K562 (cell line): ENCODE data around the gene GPR4.

Source experiments
- CTCF ChIP-seq, 3 experiments: IDR thresholded peaks in 2 of 3; conservative IDR thresholded peaks in 1 of 3; 2 replicates each; pipeline ENCODE4 v1.5.1; 2011 to 2012; ENCODE audit warnings: low read length in 3 of 3, mild to moderate bottlenecking in 3 of 3, control low read depth in 2 of 3, improper control_type of control experiment in 1 of 3, inconsistent platforms in 1 of 3, low read depth in 1 of 3, mixed read lengths in 1 of 3, moderate library complexity in 1 of 3; ENCODE audit not compliant: insufficient read depth in 2 of 3
- FOS ChIP-seq: IDR thresholded peaks from 3 replicates; pipeline ENCODE4 v1.6.1; 2011; ENCODE audit not compliant: insufficient read length; ENCODE audit errors: extremely low read depth
- JUND ChIP-seq, 2 experiments: IDR thresholded peaks; 2 replicates in 1 of 2; 3 replicates in 1 of 2; pipeline ENCODE4 v1.6.1; 2011; ENCODE audit warnings: borderline replicate concordance in 2 of 2, low read depth in 2 of 2, low read length in 2 of 2, improper control_type of control experiment in 1 of 2, missing biosample characterization in 1 of 2, missing genetic modification characterization in 1 of 2, missing genetic modification reagents in 1 of 2
- MEF2D ChIP-seq: conservative IDR thresholded peaks from 2 replicates; pipeline ENCODE4 v1.6.1; 2016; ENCODE audit warnings: low read depth, missing genetic modification characterization, missing compliant biosample characterization
- NFE2L1 ChIP-seq: fragments of 450-650 bp; IDR thresholded peaks from 2 replicates; pipeline ENCODE4 v1.6.1; 2016; ENCODE audit warnings: missing genetic modification characterization, low read depth, mild to moderate bottlenecking, missing compliant biosample characterization, moderate library complexity, borderline replicate concordance
- NFIX ChIP-seq: fragments of 250-450 bp; sonication (Bioruptor Pico); IDR thresholded peaks from 2 replicates; pipeline ENCODE4 v1.4.0; 2020; ENCODE audit warnings: low read depth, mild to moderate bottlenecking, moderate library complexity
- PURB ChIP-seq: sonication (generic); formaldehyde crosslinking; IDR thresholded peaks from 2 replicates; pipeline ENCODE4 v1.9.0; 2021; ENCODE audit warnings: low read depth, mild to moderate bottlenecking, missing genetic modification reagents
- SMC3 ChIP-seq: conservative IDR thresholded peaks from 2 replicates; pipeline ENCODE4 v1.6.1; 2011; ENCODE audit warnings: low read depth, low read length, improper control_type of control experiment; ENCODE audit not compliant: insufficient read depth
- ZSCAN29 ChIP-seq: fragments of 450-650 bp; IDR thresholded peaks from 2 replicates; pipeline ENCODE4 v1.6.1; 2017
- TF ChIP-seq, protein P1 (sequence below): sonication (generic); formaldehyde crosslinking; IDR thresholded peaks from 2 replicates; pipeline ENCODE4 v1.8.1; 2023; ENCODE audit warnings: missing genetic modification reagents, mild to moderate bottlenecking, borderline replicate concordance
- TF ChIP-seq, protein P2 (sequence below), 2 experiments: fragments of 450-650 bp in 1 of 2; IDR thresholded peaks; 2 replicates each; pipeline ENCODE4 v1.6.1; 2011 to 2017; ENCODE audit warnings: low read depth in 2 of 2, antibody characterized with exemption in 1 of 2, borderline replicate concordance in 1 of 2, low read length in 1 of 2, mild to moderate bottlenecking in 1 of 2, mixed read lengths in 1 of 2; ENCODE audit not compliant: control insufficient read depth in 1 of 2

DNA sequence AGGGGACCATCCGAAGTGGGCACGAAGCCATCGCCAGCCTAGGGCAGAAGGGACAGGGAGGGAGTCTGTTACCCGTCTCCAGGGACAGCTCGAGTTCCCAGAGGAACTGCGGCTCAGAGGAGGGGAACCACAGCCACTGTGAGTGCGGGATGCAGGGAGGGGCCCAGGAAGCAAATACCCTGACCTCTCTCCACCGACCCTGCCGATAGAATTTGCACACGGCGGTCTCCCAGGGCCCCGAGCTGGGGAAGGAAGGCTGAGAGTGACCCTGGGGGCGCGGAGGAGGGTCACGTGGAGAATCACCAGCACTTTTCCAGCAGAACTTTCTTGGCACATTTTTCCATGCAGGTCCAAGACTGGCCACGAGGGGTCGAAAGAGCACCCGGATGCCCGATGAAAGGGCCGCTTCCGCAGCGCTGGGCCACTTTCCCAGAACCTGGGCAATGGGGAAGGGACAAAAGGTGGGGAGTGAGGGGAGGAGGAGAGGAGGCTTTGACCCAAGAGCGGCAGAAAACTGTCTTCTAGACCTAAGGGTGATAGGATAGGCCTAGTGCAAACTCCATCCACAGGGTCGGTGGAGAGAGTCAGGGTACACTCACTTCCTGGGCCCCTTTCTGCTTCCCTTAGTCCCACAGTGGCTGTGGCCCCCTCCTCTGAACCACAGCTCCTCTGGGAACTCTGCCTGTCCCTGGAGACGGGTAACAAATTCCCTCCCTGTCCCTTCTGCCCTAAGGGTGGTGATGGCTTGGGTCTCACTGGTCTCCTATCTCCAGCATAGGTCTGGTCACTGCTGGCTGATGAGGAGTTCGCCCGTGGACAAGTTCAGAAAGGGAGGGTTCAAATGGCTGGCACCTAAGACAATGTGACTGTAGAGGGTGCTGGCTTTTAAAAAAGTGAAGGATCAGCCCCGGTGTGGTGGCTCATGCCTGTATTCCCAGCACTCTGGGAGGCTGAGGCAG, 5.3 kb upstream of the GPR4 start:
- peak; percentile 43; the same call in 1 of the 2 replicates for TF ChIP-seq JUND (IDR thresholded peaks at IDR 0.05; ENCODE audit: borderline replicate concordance, low read depth, low read length)
- TF ChIP-seq JUND (tag; IDR thresholded peaks at IDR 0.05; ENCODE audit: borderline replicate concordance, low read depth, low read length): 0 out of 3 replicates have a peak, but pooled peaks have one; percentile 41
- no peak for TF ChIP-seq ZSCAN29
- no peak for TF ChIP-seq NFIX (CRISPR knock-in tag)
- TF ChIP-seq PURB (CRISPR knock-in tag): no peak
- peak; percentile 86 to 92 (median 90) for TF ChIP-seq CTCF (IDR thresholded peaks at IDR 0.05 in 2 of 3, conservative IDR thresholded peaks at IDR 0.05 in 1 of 3; ENCODE audit: insufficient read depth in 2 of 3, low read depth in 1 of 3, low read length in 3 of 3)
- no peak for TF ChIP-seq MEF2D (tag)
- no peak for TF ChIP-seq NFE2L1 (tag)
- no peak for TF ChIP-seq FOS
- TF ChIP-seq, protein P1, sequence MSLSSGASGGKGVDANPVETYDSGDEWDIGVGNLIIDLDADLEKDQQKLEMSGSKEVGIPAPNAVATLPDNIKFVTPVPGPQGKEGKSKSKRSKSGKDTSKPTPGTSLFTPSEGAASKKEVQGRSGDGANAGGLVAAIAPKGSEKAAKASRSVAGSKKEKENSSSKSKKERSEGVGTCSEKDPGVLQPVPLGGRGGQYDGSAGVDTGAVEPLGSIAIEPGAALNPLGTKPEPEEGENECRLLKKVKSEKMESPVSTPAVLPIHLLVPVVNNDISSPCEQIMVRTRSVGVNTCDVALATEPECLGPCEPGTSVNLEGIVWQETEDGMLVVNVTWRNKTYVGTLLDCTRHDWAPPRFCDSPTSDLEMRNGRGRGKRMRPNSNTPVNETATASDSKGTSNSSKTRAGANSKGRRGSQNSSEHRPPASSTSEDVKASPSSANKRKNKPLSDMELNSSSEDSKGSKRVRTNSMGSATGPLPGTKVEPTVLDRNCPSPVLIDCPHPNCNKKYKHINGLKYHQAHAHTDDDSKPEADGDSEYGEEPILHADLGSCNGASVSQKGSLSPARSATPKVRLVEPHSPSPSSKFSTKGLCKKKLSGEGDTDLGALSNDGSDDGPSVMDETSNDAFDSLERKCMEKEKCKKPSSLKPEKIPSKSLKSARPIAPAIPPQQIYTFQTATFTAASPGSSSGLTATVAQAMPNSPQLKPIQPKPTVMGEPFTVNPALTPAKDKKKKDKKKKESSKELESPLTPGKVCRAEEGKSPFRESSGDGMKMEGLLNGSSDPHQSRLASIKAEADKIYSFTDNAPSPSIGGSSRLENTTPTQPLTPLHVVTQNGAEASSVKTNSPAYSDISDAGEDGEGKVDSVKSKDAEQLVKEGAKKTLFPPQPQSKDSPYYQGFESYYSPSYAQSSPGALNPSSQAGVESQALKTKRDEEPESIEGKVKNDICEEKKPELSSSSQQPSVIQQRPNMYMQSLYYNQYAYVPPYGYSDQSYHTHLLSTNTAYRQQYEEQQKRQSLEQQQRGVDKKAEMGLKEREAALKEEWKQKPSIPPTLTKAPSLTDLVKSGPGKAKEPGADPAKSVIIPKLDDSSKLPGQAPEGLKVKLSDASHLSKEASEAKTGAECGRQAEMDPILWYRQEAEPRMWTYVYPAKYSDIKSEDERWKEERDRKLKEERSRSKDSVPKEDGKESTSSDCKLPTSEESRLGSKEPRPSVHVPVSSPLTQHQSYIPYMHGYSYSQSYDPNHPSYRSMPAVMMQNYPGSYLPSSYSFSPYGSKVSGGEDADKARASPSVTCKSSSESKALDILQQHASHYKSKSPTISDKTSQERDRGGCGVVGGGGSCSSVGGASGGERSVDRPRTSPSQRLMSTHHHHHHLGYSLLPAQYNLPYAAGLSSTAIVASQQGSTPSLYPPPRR (CRISPR knock-in tag): no peak
- peak; percentile 82 for TF ChIP-seq SMC3
- TF ChIP-seq, protein P2, sequence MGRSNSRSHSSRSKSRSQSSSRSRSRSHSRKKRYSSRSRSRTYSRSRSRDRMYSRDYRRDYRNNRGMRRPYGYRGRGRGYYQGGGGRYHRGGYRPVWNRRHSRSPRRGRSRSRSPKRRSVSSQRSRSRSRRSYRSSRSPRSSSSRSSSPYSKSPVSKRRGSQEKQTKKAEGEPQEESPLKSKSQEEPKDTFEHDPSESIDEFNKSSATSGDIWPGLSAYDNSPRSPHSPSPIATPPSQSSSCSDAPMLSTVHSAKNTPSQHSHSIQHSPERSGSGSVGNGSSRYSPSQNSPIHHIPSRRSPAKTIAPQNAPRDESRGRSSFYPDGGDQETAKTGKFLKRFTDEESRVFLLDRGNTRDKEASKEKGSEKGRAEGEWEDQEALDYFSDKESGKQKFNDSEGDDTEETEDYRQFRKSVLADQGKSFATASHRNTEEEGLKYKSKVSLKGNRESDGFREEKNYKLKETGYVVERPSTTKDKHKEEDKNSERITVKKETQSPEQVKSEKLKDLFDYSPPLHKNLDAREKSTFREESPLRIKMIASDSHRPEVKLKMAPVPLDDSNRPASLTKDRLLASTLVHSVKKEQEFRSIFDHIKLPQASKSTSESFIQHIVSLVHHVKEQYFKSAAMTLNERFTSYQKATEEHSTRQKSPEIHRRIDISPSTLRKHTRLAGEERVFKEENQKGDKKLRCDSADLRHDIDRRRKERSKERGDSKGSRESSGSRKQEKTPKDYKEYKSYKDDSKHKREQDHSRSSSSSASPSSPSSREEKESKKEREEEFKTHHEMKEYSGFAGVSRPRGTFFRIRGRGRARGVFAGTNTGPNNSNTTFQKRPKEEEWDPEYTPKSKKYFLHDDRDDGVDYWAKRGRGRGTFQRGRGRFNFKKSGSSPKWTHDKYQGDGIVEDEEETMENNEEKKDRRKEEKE (IDR thresholded peaks at IDR 0.05; ENCODE audit: borderline replicate concordance in 1 of 2, control insufficient read depth in 1 of 2, low read depth in 2 of 2, low read length in 1 of 2): no peak
